GM23338 (cell line): ENCODE measurements around the gene KCNMA1. TPM values are rescaled to one million over a fixed set of nuclear protein-coding genes. Genes with fewer than 3 reads are reported as not detected.

ENCODE experiments used
- ATAC-seq: fragments of 200-7000 bp; cut with Tn5 transposase; 3 replicates; pipeline ENCODE4 v1.9.1; 2020
- DNase-seq: peaks from one replicate; pipeline ENCODE4 v3.0.0-alpha.2; 2015; ENCODE audit warnings: low spot score
- H2AFZ ChIP-seq: fragments of 200-600 bp; sonication (generic); 2 replicates; pipeline ENCODE4 v1.8.0; 2016; ENCODE audit warnings: antibody characterized with exemption, mild to moderate bottlenecking, moderate library complexity
- H3F3A ChIP-seq: fragments of 200-600 bp; sonication (generic); replicated peaks from 2 replicates; pipeline ENCODE4 v1.8.0; 2017; ENCODE audit warnings: antibody characterized with exemption, mixed run types, low read depth
- H3K27ac ChIP-seq: fragments of 200-600 bp; sonication (generic); 2 replicates; pipeline ENCODE4 v1.6.1; 2016; ENCODE audit warnings: low read depth
- H3K27me3 ChIP-seq: fragments of 200-600 bp; sonication (generic); 2 replicates; pipeline ENCODE4 v1.8.0; 2016; ENCODE audit warnings: mild to moderate bottlenecking, mixed run types, moderate library complexity; ENCODE audit not compliant: insufficient read depth
- H3K36me3 ChIP-seq: fragments of 200-600 bp; sonication (generic); 2 replicates; pipeline ENCODE4 v1.8.0; 2016; ENCODE audit warnings: mild to moderate bottlenecking; ENCODE audit not compliant: insufficient read depth
- H3K4me1 ChIP-seq: fragments of 200-600 bp; sonication (generic); 2 replicates; pipeline ENCODE4 v1.8.0; 2016; ENCODE audit warnings: mild to moderate bottlenecking, moderate library complexity; ENCODE audit not compliant: insufficient read depth
- H3K4me2 ChIP-seq: fragments of 200-600 bp; sonication (generic); 2 replicates; pipeline ENCODE4 v1.7.1; 2017; ENCODE audit warnings: mixed run types
- H3K4me3 ChIP-seq: fragments of 200-600 bp; sonication (generic); 2 replicates; pipeline ENCODE4 v1.6.1; 2016; ENCODE audit warnings: mixed run types
- H3K79me2 ChIP-seq: fragments of 200-600 bp; sonication (generic); replicated peaks from 2 replicates; pipeline ENCODE4 v1.8.0; 2017; ENCODE audit warnings: mild to moderate bottlenecking; ENCODE audit not compliant: insufficient read depth
- H3K9me2 ChIP-seq: fragments of 200-600 bp; sonication (generic); 2 replicates; pipeline ENCODE4 v1.8.0; 2017; ENCODE audit not compliant: insufficient read depth
- H4K20me1 ChIP-seq: fragments of 200-600 bp; sonication (generic); replicated peaks from 2 replicates; pipeline ENCODE4 v1.8.0; 2017; ENCODE audit warnings: mild to moderate bottlenecking; ENCODE audit not compliant: insufficient read depth
- H3K27ac Mint-ChIP-seq: 2 replicates; pipeline ENCODE4 v1.8.0; 2020; ENCODE audit warnings: inconsistent platforms, mild to moderate bottlenecking, moderate library complexity, mixed read lengths
- H3K27me3 Mint-ChIP-seq: 3 replicates; pipeline ENCODE4 v1.8.0; 2022; ENCODE audit warnings: low read depth, mild to moderate bottlenecking, moderate library complexity, mixed read lengths, inconsistent platforms; ENCODE audit not compliant: insufficient read depth, poor library complexity
- H3K36me3 Mint-ChIP-seq: 3 replicates; pipeline ENCODE4 v1.8.0; 2021; ENCODE audit warnings: low read depth, mild to moderate bottlenecking, inconsistent platforms, moderate library complexity, mixed read lengths
- H3K4me1 Mint-ChIP-seq: 3 replicates; pipeline ENCODE4 v1.8.0; 2020; ENCODE audit warnings: mild to moderate bottlenecking, inconsistent platforms, mixed read lengths
- H3K4me3 Mint-ChIP-seq: 3 replicates; pipeline ENCODE4 v1.8.0; 2021; ENCODE audit warnings: moderate library complexity, mild to moderate bottlenecking, inconsistent platforms, mixed read lengths
- H3K9me3 Mint-ChIP-seq: 3 replicates; pipeline ENCODE4 v1.8.0; 2020; ENCODE audit warnings: moderate library complexity, mild to moderate bottlenecking, inconsistent platforms, mixed read lengths
- CREB1 ChIP-seq: fragments of 250-450 bp; sonication (Bioruptor Pico); IDR thresholded peaks from 2 replicates; pipeline ENCODE4 v1.5.0; 2020; ENCODE audit warnings: low read depth, mild to moderate bottlenecking, moderate library complexity
- EZH2 ChIP-seq: fragments of 200-600 bp; sonication (generic); IDR thresholded peaks from one replicate; pipeline ENCODE4 v1.8.0; 2017; ENCODE audit warnings: antibody characterized with exemption, mild to moderate bottlenecking, low read depth; ENCODE audit not compliant: unreplicated experiment
- EZH2phosphoT487 ChIP-seq: fragments of 200-600 bp; sonication (generic); IDR thresholded peaks from one replicate; pipeline ENCODE4 v1.8.1; 2018; ENCODE audit warnings: antibody characterized with exemption; ENCODE audit not compliant: unreplicated experiment
- JUNB ChIP-seq: IDR thresholded peaks from one replicate; pipeline ENCODE4 v1.6.1; 2016; ENCODE audit warnings: antibody characterized with exemption; ENCODE audit not compliant: unreplicated experiment
- NANOG ChIP-seq: IDR thresholded peaks from 2 replicates; pipeline ENCODE4 v1.6.1; 2016; ENCODE audit warnings: antibody characterized with exemption, borderline replicate concordance
- POLR2AphosphoS5 ChIP-seq: IDR thresholded peaks from 2 replicates; pipeline ENCODE4 v1.6.1; 2016; ENCODE audit warnings: antibody characterized with exemption, low read depth
- REST ChIP-seq: IDR thresholded peaks from one replicate; pipeline ENCODE4 v1.6.1; 2018; ENCODE audit warnings: antibody characterized with exemption; ENCODE audit not compliant: unreplicated experiment
- STAT1 ChIP-seq: IDR thresholded peaks from one replicate; pipeline ENCODE4 v1.6.1; 2016; ENCODE audit warnings: antibody characterized with exemption; ENCODE audit not compliant: unreplicated experiment
- ZNF114 ChIP-seq: fragments of 250-450 bp; sonication (Bioruptor Pico); IDR thresholded peaks from 2 replicates; pipeline ENCODE4 v1.5.0; 2020; ENCODE audit warnings: mild to moderate bottlenecking, moderate library complexity
- ZNF331 ChIP-seq: fragments of 250-450 bp; sonication (Bioruptor Pico); IDR thresholded peaks from 2 replicates; pipeline ENCODE4 v1.5.0; 2020; ENCODE audit warnings: low read depth, mild to moderate bottlenecking, moderate library complexity
- polyA plus RNA-seq: library from polyadenylated mRNA; unstranded; fragments of >200 nt; fragmentation: Nextera tagmentation; extraction: Ambion mirVana; gene quantifications from 2 replicates; pipeline ENCODE4 v1.2.1, GENCODE V29; 2016
- total RNA-seq: library from RNA; depleted of rRNA; stranded (reverse); fragments of >200 nt; shearing (Covaris generic); gene quantifications from 2 replicates; pipeline ENCODE4 v1.2.3, GENCODE V29; 2014
- TF ChIP-seq, protein P1 (sequence below), 2 experiments: fragments of 200-600 bp in 1 of 2; sonication (generic) in 1 of 2; conservative IDR thresholded peaks; 2 replicates each; pipeline versions ENCODE4 v1.5.1 to v1.6.1; 2016 to 2017; ENCODE audit warnings: antibody characterized with exemption in 2 of 2, low read depth in 2 of 2, mild to moderate bottlenecking in 2 of 2, moderate library complexity in 1 of 2
- TF ChIP-seq, protein P2 (sequence below): fragments of 250-450 bp; sonication (Bioruptor Pico); IDR thresholded peaks from 2 replicates; pipeline ENCODE4 v1.5.0; 2020; ENCODE audit warnings: mild to moderate bottlenecking, moderate library complexity
- TF ChIP-seq, protein P3 (sequence below): IDR thresholded peaks from 2 replicates; pipeline ENCODE4 v1.6.1; 2016; ENCODE audit warnings: antibody characterized with exemption

Gene KCNMA1
- total and polyA plus RNA-seq, 2 experiments from 2014 or later, result 8.2 to 9.0 TPM

GRCh38 chr10:77385315-77385714 is 252.3 kb downstream of the KCNMA1 start:
- Histone ChIP-seq H3K4me1 (peaks cover 19% of the 10 kb centered on the region; the same call in 1 of the 2 replicates), H3K4me2 (no peak overlapping the region), H2AFZ (no peak overlapping the region), H3K27me3 (no peaks in the 10 kb centered on the region), H3F3A (no peaks in the 10 kb centered on the region), H3K27ac (no peak overlapping the region), H3K4me3 (no peak overlapping the region), H4K20me1 (no peaks in the 10 kb centered on the region), H3K9me2 (peaks cover 6% of the 10 kb centered on the region; the same call in 1 of the 2 replicates), H3K36me3 (no peaks in the 10 kb centered on the region), H3K79me2 (0 out of 2 replicates have a peak, but pooled peaks cover 3% of the 10 kb centered on the region)
- Mint-ChIP-seq H3K27ac (no peak overlapping the region), H3K4me1 (peaks cover 25% of the 10 kb centered on the region), H3K4me3 (no peak overlapping the region), H3K27me3 (peaks cover 3% of the 10 kb centered on the region), H3K9me3 (no peaks in the 10 kb centered on the region), H3K36me3 (no peaks in the 10 kb centered on the region)
- DNase-seq, result no peak
- TF ChIP-seq, protein P1, sequence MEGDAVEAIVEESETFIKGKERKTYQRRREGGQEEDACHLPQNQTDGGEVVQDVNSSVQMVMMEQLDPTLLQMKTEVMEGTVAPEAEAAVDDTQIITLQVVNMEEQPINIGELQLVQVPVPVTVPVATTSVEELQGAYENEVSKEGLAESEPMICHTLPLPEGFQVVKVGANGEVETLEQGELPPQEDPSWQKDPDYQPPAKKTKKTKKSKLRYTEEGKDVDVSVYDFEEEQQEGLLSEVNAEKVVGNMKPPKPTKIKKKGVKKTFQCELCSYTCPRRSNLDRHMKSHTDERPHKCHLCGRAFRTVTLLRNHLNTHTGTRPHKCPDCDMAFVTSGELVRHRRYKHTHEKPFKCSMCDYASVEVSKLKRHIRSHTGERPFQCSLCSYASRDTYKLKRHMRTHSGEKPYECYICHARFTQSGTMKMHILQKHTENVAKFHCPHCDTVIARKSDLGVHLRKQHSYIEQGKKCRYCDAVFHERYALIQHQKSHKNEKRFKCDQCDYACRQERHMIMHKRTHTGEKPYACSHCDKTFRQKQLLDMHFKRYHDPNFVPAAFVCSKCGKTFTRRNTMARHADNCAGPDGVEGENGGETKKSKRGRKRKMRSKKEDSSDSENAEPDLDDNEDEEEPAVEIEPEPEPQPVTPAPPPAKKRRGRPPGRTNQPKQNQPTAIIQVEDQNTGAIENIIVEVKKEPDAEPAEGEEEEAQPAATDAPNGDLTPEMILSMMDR (conservative IDR thresholded peaks at IDR 0.05; ENCODE audit: low read depth in 2 of 2), result no peak
- TF ChIP-seq NANOG, result no peak
- TF ChIP-seq EZH2, result no peak
- no peak for TF ChIP-seq REST
- no peak for TF ChIP-seq CREB1 (CRISPR knock-in tag)
- TF ChIP-seq, protein P2, sequence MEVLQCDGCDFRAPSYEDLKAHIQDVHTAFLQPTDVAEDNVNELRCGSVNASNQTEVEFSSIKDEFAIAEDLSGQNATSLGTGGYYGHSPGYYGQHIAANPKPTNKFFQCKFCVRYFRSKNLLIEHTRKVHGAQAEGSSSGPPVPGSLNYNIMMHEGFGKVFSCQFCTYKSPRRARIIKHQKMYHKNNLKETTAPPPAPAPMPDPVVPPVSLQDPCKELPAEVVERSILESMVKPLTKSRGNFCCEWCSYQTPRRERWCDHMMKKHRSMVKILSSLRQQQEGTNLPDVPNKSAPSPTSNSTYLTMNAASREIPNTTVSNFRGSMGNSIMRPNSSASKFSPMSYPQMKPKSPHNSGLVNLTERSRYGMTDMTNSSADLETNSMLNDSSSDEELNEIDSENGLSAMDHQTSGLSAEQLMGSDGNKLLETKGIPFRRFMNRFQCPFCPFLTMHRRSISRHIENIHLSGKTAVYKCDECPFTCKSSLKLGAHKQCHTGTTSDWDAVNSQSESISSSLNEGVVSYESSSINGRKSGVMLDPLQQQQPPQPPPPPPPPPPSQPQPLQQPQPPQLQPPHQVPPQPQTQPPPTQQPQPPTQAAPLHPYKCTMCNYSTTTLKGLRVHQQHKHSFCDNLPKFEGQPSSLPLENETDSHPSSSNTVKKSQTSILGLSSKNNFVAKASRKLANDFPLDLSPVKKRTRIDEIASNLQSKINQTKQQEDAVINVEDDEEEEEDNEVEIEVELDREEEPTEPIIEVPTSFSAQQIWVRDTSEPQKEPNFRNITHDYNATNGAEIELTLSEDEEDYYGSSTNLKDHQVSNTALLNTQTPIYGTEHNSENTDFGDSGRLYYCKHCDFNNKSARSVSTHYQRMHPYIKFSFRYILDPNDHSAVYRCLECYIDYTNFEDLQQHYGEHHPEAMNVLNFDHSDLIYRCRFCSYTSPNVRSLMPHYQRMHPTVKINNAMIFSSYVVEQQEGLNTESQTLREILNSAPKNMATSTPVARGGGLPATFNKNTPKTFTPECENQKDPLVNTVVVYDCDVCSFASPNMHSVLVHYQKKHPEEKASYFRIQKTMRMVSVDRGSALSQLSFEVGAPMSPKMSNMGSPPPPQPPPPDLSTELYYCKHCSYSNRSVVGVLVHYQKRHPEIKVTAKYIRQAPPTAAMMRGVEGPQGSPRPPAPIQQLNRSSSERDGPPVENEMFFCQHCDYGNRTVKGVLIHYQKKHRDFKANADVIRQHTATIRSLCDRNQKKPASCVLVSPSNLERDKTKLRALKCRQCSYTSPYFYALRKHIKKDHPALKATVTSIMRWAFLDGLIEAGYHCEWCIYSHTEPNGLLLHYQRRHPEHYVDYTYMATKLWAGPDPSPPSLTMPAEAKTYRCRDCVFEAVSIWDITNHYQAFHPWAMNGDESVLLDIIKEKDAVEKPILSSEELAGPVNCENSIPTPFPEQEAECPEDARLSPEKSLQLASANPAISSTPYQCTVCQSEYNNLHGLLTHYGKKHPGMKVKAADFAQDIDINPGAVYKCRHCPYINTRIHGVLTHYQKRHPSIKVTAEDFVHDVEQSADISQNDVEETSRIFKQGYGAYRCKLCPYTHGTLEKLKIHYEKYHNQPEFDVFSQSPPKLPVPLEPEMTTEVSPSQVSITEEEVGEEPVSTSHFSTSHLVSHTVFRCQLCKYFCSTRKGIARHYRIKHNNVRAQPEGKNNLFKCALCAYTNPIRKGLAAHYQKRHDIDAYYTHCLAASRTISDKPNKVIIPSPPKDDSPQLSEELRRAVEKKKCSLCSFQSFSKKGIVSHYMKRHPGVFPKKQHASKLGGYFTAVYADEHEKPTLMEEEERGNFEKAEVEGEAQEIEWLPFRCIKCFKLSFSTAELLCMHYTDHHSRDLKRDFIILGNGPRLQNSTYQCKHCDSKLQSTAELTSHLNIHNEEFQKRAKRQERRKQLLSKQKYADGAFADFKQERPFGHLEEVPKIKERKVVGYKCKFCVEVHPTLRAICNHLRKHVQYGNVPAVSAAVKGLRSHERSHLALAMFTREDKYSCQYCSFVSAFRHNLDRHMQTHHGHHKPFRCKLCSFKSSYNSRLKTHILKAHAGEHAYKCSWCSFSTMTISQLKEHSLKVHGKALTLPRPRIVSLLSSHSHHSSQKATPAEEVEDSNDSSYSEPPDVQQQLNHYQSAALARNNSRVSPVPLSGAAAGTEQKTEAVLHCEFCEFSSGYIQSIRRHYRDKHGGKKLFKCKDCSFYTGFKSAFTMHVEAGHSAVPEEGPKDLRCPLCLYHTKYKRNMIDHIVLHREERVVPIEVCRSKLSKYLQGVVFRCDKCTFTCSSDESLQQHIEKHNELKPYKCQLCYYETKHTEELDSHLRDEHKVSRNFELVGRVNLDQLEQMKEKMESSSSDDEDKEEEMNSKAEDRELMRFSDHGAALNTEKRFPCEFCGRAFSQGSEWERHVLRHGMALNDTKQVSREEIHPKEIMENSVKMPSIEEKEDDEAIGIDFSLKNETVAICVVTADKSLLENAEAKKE (CRISPR knock-in tag), result no peak
- no peak for TF ChIP-seq POLR2AphosphoS5
- no peak for TF ChIP-seq EZH2phosphoT487
- TF ChIP-seq ZNF114 (CRISPR knock-in tag), result no peak
- TF ChIP-seq STAT1, result no peak
- TF ChIP-seq, protein P3, sequence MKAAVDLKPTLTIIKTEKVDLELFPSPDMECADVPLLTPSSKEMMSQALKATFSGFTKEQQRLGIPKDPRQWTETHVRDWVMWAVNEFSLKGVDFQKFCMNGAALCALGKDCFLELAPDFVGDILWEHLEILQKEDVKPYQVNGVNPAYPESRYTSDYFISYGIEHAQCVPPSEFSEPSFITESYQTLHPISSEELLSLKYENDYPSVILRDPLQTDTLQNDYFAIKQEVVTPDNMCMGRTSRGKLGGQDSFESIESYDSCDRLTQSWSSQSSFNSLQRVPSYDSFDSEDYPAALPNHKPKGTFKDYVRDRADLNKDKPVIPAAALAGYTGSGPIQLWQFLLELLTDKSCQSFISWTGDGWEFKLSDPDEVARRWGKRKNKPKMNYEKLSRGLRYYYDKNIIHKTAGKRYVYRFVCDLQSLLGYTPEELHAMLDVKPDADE, result no peak
- no peak for TF ChIP-seq ZNF331 (CRISPR knock-in tag)
- TF ChIP-seq JUNB, result no peak
- ATAC-seq, result no peak
